Right lung (tissue), 10 donors: ENCODE data around the gene SRL. TPM values are rescaled to one million over a fixed set of nuclear protein-coding genes. Genes with fewer than 3 reads are reported as not detected.
A peak's percentile ranks its signal among the peaks of the same experiment; 100 is the strongest.

Source experiments
- DNase-seq, 2 donors: peaks; one replicate each; pipeline ENCODE4 v3.0.0-alpha.2; 2013
- long read RNA-seq, 8 donors: transcript quantifications; one replicate each; lab custom pipeline, GENCODE V29; 2026
- polyA plus RNA-seq, 5 donors: library from polyadenylated mRNA; unstranded; fragments of 120-200 nt; gene quantifications; one replicate each; pipeline versions ENCODE4 v1.2.1 to v1.2.3, GENCODE V29; 2013; ENCODE audit warnings: inconsistent platforms in 1 of 5, low replicate concordance in 1 of 5; ENCODE audit not compliant: insufficient read length in 5 of 5, insufficient read depth in 1 of 5

Gene SRL
- polyA plus RNA-seq: 10 to 100 TPM in 1 of 5 donors, 1 to 10 TPM in 4; 4.4 to 25.9 (median 5.7) TPM
- long read RNA-seq, donor 1, full-length matches to known transcripts: 2 of 2 reads
- long read RNA-seq, donor 1, partial matches to known transcripts: 0 of 2 reads
- long read RNA-seq, donor 1, other reads (novel, unspliced or antisense): 0 of 2 reads
- long read RNA-seq, donor 2: 0 reads
- long read RNA-seq, donor 3: 0 reads
- long read RNA-seq, donor 4: 0 reads
- long read RNA-seq, donor 5, full-length matches to known transcripts: 4 of 4 reads
- long read RNA-seq, donor 5, partial matches to known transcripts: 0 of 4 reads
- long read RNA-seq, donor 5, other reads (novel, unspliced or antisense): 0 of 4 reads
- long read RNA-seq, donor 6, full-length matches to known transcripts: 2 of 2 reads
- long read RNA-seq, donor 6, partial matches to known transcripts: 0 of 2 reads
- long read RNA-seq, donor 6, other reads (novel, unspliced or antisense): 0 of 2 reads
- long read RNA-seq, donor 7, partial matches to known transcripts: 79 of 79 reads
- long read RNA-seq, donor 7, other reads (novel, unspliced or antisense): 0 of 79 reads
- long read RNA-seq, donor 8: 0 reads

DNA sequence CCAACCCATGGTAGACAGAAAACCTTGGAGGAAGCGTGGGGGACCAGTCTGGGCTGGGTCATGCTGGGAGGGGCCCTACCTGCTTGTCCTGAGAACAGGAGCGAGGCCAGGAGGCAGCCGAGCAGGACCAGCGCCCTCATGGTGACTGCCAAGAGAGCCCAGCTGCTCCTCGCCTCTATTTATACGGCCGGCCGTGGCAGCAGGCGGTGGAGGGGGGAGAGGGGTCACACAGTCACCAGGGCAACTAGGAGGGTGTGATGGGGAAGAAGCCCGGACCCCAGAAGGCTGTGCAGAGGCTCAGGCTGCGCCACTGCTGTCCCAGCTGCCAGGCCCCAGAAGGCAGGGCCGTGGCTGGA lies at the start of gene SRL:
SRL (minus strand) TSS at position 153 of the 356 bp plus-strand sequence; CDS start at position 140, 13 bp downstream.
- no peak for DNase-seq

GRCh38 chr16:4290236-4290830 lies 48.5 kb upstream of the SRL start:
- DNase-seq: no peak

GRCh38 chr16:4288148-4288921 lies 46.5 kb upstream of the SRL start:
- DNase-seq: peak in 1 of 2 donors; percentile 59

GRCh38 chr16:4285167-4285566 lies 43.3 kb upstream of the SRL start:
- DNase-seq: no peak

DNA sequence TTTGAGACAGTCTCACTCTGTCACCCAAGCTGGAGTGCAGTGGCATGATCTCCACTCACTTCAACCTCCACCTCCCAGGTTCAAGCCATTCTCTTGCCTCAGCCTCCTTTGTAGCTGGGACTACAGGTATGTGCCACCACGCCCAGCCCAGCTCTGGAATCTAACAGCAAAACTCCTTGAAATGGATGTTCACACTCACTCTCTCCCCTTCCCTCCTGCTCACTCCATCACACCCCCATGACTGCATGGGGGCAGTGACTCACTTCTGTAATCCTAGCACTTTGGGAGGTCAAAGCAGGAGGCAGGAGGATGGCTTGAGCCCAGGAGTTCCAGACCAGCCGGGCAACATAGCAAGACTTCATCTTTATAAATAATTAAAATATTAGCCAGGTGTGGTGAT lies 42.1 kb upstream of the SRL start:
- no peak for DNase-seq

DNA sequence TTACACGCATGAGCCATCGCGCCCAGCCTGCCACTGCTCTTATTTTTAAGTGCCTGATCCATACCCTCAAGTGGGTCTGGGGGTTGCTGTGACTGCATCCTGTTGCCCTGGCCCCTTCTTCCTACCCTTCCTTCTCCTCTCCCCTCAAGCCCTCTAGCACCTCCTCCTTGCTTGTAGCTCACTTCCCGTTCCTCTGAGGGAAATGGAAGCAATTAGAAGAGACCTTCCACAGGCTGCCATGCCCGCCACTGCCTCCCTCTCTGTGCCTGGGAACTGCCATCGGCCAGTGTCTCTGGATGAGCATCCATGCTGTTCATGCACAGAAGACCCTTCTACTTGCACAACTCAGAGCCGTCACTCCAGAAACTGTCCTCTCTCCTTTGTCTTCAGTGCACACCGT lies 41.6 kb upstream of the SRL start:
- no peak for DNase-seq

GRCh38 chr16:4280625-4281024 lies 38.7 kb upstream of the SRL start:
- DNase-seq: no peak

GRCh38 chr16:4277987-4278513 lies 36.2 kb upstream of the SRL start:
- no peak for DNase-seq

DNA sequence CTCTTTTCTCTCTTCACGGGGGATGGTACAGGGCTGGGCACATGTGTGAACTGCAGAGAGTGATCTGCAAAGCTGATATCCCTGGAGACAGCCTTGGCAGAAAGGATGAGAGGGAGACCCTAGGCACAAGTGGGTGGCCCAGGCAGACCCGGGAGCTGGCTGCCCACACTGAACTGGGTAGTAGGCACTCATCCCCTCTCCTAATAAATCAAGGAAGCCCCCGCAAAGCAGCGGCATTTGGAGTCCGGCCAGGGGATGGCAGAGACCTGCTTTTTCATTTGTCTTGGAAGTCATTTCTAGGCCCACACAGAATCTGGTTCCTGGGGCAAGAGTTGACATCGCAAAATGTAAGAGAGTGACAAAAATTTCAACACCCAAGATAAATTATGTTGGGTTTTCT lies 34.0 kb upstream of the SRL start:
- DNase-seq: no peak

DNA sequence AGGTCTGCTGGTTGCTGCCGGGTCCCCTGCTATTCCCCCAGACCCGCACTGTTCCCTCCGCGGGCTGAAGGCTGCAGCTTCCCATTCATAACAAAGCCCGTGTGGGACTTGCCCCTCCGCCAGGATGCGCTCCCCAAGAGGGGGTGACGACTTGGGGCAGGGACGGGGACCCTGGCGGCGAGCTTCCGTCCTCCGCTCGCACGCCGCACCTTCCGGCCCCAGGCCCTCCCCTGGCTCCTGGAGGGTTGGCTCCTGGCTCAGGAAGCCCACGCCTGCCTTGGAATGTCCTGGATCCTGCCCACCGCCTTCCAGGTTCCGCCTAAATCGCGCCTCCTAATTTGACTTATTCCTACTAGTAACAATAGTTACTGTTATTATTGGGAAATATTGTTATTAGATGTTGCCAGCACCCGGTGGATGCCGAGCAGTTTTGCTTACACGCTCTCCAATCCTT lies 32.0 kb upstream of the SRL start:
- DNase-seq: peak; percentile 57 to 65

DNA sequence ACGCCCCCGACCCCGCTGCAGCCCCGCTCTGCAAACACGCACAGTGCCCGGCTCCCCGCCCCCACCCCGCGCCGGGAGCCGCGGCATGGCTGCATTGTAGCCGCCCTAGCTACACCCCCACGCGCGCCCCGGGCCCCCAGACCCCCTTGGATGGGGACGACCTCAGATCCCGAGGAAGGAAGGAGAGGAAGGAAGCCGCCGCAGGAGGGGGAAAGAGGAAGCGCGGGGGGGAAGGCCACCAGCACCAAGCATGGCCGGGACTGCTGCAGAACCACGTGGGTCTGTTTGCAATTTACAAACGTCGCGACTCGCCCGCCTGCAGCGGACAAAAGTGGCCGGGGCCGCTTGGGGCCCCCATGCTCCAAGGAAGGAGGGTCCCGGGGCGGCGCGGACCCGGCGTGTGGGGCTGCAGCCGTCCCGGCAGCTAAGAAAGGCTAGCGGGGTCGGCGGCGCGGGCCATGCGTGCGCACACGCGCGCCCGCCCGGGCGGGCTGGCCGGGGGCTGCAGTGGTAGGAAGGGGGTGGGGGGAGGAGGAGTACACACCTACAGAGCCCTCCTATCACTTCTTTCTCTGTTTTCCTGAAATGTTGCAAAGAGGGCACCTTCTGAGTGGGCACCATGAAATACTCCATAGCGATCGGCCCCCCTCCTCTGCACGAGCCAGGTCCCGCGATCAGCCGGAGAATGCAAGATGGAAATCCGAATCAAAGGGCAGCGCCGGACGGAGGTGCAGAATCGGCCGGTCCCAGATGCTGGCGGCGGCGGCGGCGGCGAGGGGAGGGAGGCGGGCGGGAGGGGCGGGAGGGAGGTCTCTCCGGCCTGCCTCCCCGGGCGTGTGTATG lies 30.5 kb upstream of the SRL start:
- peak in 1 of 2 donors; percentile 44 for DNase-seq

- DNase-seq: peak; percentile 86
Observed at GRCh38 chr16:4271176-4272113, 29.6 kb upstream of the SRL start.

DNA sequence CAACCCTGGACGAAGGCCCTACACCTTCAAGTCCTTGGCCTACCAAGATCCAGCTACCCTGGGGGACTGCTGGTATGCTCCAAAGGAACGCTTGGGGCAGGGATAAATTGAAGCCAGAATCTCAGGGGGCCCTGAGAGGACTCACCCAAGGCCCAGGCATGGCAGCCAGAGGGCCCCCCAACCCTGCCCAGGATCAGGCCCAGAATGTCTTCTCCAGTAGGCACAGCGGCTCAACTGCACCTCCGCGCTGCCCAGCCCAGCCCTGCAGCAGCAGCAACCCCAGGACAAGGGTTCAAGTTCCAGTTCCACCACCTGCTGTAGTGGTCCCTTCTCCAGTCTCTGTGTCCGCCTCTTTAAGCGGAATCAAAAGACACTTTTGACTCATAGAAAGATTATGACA lies 28.7 kb upstream of the SRL start:
- DNase-seq: no peak

- DNase-seq: no peak
Observed at GRCh38 chr16:4270091-4270490, 28.2 kb upstream of the SRL start.

DNA sequence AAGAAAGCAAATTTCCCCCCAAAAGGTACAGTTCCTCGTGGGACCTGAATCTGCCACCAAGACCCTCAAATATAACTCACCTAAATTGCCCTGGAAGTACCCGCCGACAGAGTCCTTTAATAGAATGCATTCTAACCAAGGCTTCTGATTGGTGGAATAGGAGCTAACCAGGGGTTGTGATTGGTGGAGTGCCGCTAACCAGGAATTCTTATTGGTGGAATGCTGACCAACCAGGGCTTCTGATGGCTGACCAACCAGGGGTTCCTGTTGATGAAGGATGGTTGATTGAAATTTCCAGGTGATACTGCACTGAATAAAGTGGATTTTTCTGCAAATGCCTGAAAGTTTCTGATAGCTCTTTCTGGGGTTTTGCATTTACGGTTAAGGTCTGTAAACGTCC lies 24.5 kb upstream of the SRL start:
- no peak for DNase-seq

DNA sequence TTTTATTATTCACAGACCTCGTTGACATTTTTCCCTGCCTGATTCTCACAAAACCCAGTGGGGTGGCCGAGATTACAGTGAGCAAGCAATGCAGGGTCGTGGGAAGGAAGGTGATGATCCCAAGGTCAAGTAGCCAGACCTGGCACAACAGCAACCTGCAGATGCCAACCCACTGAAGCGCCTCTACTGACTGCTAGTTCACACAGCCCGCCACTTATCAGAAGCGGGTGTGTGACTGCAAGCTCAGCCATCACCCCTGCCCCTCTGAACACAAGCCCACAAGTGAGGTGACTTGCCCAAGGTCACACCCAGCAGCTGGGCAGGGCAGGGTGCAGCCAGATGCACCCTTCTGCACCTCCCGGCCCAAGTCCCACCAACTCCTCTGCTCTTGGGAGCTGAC lies 23.8 kb upstream of the SRL start:
- no peak for DNase-seq

GRCh38 chr16:4264546-4264945 lies 22.7 kb upstream of the SRL start:
- no peak for DNase-seq

DNA sequence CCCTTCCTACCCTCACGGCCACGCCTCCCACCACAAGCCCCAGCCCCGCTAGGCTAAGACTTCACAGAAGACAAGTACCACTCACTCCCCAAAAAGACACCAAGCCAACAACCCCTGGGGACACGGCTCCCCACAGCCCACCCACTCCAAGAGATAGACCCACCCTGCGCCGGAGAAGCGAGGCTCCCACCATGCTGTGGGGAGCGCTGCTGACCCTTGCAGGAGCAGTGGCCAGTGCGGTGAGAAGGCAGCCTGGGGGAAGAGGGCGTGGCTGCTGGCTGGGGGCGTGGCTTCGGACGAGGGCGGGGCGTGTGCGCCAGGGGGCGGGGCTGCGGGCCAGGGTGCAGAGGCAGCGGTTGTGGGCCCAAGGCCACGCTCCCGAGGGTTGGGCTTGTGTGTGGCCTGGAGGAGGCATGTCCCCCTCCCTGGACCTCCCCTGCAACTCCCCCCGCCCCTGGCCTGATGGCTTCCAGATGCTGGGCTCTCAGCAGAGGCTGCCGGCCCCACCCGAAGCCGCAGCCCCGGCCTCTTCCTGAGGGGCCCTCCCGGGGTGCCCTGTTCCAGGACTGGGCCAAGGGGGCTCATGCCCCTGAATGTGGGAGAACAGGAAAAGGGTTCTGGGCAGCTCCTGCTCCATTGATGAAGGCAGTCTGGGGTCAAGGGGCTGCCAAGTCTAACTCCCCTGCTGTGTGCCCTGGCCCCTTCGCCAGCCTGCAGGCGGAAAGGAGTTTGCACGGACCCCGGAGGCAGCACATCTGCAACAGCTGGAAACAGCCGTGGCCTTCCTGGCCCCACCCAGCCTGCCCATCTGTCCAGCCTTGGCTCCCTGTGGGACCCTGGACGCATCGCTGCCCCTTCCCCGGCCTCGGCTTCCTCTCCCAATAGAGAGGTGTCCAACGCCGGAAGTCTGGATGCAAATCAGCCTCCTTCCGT lies 21.9 kb upstream of the SRL start:
- DNase-seq: peak; percentile 91 to 92
